DND-41 (cell line): Measurements from ENCODE around the gene VAPB.

Experiments used
- CTCF ChIP-seq: IDR thresholded peaks from 2 replicates; pipeline ENCODE4 v1.5.1; 2012; ENCODE audit warnings: borderline replicate concordance, low read length, moderate library complexity, mild to moderate bottlenecking; ENCODE audit not compliant: poor library complexity, severe bottlenecking; ENCODE audit errors: extremely low read depth
- EZH2 ChIP-seq: IDR thresholded peaks from 3 replicates; pipeline ENCODE4 v1.6.1; 2012; ENCODE audit warnings: borderline replicate concordance, low read depth, mild to moderate bottlenecking, moderate library complexity, low read length, inconsistent platforms; ENCODE audit not compliant: severe bottlenecking

DNA sequence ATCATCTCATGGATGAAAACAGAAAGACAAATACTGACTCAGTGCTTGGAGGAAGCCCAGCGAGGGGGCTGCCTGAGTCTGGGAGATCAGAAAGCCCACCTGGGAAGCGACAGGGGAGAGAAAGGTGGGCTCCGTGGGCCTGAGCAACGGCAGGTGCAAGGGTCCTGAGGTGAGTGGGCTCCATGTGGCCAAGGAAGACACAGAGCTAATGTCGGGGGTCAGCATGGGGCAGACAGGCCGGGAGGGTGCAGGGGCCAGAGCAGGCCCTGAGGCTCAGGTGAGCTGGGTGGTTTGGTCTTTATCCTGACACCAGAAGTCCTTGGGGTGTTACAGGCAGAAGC lies 107.4 kb downstream of the VAPB start:
- TF ChIP-seq CTCF = no peak
- TF ChIP-seq EZH2 = no peak
